Measurements from ENCODE around the gene BRD1. TPM values are rescaled to one million over a fixed set of nuclear protein-coding genes. Genes with fewer than 3 reads are reported as not detected.

Gene BRD1
- total RNA-seq, 8 experiments from 2014 or later = 19.1 to 44.4 (median 27.5) TPM

GRCh38 chr22:49814164-49814686 is 13.4 kb downstream of the BRD1 start:
- WGBS, 10 experiments = 82 to 100% (median 93%) methylated on average over 1 to 7 of the region's 14 CpGs; no CpG with 5 or more reads in 5 of the 10 experiments
- Histone ChIP-seq H3K27ac (no peak overlapping the region), H3K4me1 (replicated peaks in 1 of 2) (no peaks in the 10 kb centered on the region), H3K4me3 (no peak overlapping the region)
- in situ Hi-C loops (cut with MboI; ENCODE audit: low pct_unique_long_range_greater_than_20kb in 2 of 9, low sequenced_read_pairs in 9 of 9, unreplicated experiment in 9 of 9) = no loop called here
- ATAC-seq (replicated peaks in 6 of 8) = no peak

GRCh38 chr22:49812838-49813237 is 14.8 kb downstream of the BRD1 start:
- 73 to 100% (median 90%) methylated on average over 2 to 8 of the region's 11 CpGs; no CpG with 5 or more reads in 3 of the 10 experiments for WGBS, 10 experiments
- Histone ChIP-seq H3K4me3 (no peak overlapping the region), H3K4me1 (replicated peaks in 1 of 2) (no peaks in the 10 kb centered on the region), H3K27ac (no peak overlapping the region)
- peak in 3 of 8 experiments; percentile 12 to 18 (median 17) for ATAC-seq (replicated peaks in 6 of 8)
- in situ Hi-C loops (cut with MboI; ENCODE audit: low pct_unique_long_range_greater_than_20kb in 2 of 9, low sequenced_read_pairs in 9 of 9, unreplicated experiment in 9 of 9) = no loop called here

GRCh38 chr22:49811020-49811791 is 16.5 kb downstream of the BRD1 start:
- H3K27ac ChIP-seq = no peak overlapping the region
- no peak for ATAC-seq (replicated peaks in 6 of 8)
- 82 to 100% (median 94%) methylated on average over 1 to 16 of the region's 18 CpGs for WGBS, 10 experiments
- in situ Hi-C loops (cut with MboI; ENCODE audit: low pct_unique_long_range_greater_than_20kb in 2 of 9, low sequenced_read_pairs in 9 of 9, unreplicated experiment in 9 of 9) = no loop called here
- H3K4me1 ChIP-seq (replicated peaks in 1 of 2) = no peaks in the 10 kb centered on the region
- no peak overlapping the region for H3K4me3 ChIP-seq

GRCh38 chr22:49810363-49811019 is 17.2 kb downstream of the BRD1 start:
- Histone ChIP-seq H3K4me1 (replicated peaks in 1 of 2) (no peaks in the 10 kb centered on the region), H3K27ac (no peak overlapping the region), H3K4me3 (no peak overlapping the region)
- WGBS, 10 experiments = 50 to 100% (median 87%) methylated on average over 1 to 5 of the region's 5 CpGs; no CpG with 5 or more reads in 1 of the 10 experiments
- in situ Hi-C loops (cut with MboI; ENCODE audit: low pct_unique_long_range_greater_than_20kb in 2 of 9, low sequenced_read_pairs in 9 of 9, unreplicated experiment in 9 of 9) = no loop called here
- peak in 4 of 8 experiments; percentile 33 to 86 (median 60) for ATAC-seq (replicated peaks in 6 of 8)

GRCh38 chr22:49807780-49808708 is 19.6 kb downstream of the BRD1 start:
- no peaks in the 10 kb centered on the region for H3K4me1 ChIP-seq (replicated peaks in 1 of 2)
- H3K27ac ChIP-seq = no peak overlapping the region
- ATAC-seq (replicated peaks in 6 of 8) = peak in 1 of 8 experiments; percentile 24
- WGBS, 10 experiments = 90 to 99% (median 94%) methylated on average over 5 to 14 of the region's 14 CpGs
- in situ Hi-C loops (cut with MboI; ENCODE audit: low pct_unique_long_range_greater_than_20kb in 2 of 9, low sequenced_read_pairs in 9 of 9, unreplicated experiment in 9 of 9) = no loop called here
- H3K4me3 ChIP-seq = no peak overlapping the region

GRCh38 chr22:49807129-49807528 is 20.5 kb downstream of the BRD1 start:
- in situ Hi-C loops (cut with MboI; ENCODE audit: low pct_unique_long_range_greater_than_20kb in 2 of 9, low sequenced_read_pairs in 9 of 9, unreplicated experiment in 9 of 9) = no loop called here

GRCh38 chr22:49803737-49804375 is 23.8 kb downstream of the BRD1 start:
- peak in 1 of 8 experiments; percentile 58 for ATAC-seq (replicated peaks in 6 of 8)
- H3K27ac ChIP-seq = no peak overlapping the region
- in situ Hi-C loops (cut with MboI; ENCODE audit: low pct_unique_long_range_greater_than_20kb in 2 of 9, low sequenced_read_pairs in 9 of 9, unreplicated experiment in 9 of 9) = no loop called here
- H3K4me3 ChIP-seq = no peak overlapping the region
- H3K4me1 ChIP-seq (replicated peaks in 1 of 2) = no peaks in the 10 kb centered on the region
- 100% methylated on average over 1 to 13 of the region's 28 CpGs; no CpG with 5 or more reads in 6 of the 10 experiments for WGBS, 10 experiments

More at GRCh38 chr22:49807129-49807528, 20.5 kb downstream of the BRD1 start:
- Histone ChIP-seq H3K4me1 (replicated peaks in 1 of 2) (no peaks in the 10 kb centered on the region), H3K27ac (no peak overlapping the region), H3K4me3 (no peak overlapping the region)
- WGBS, 10 experiments = 80 to 100% (median 98%) methylated on average over 2 to 8 of the region's 8 CpGs; no CpG with 5 or more reads in 1 of the 10 experiments
- no peak for ATAC-seq (replicated peaks in 6 of 8)

GRCh38 chr22:49803134-49803533 is 24.5 kb downstream of the BRD1 start:
- in situ Hi-C loops (cut with MboI; ENCODE audit: low pct_unique_long_range_greater_than_20kb in 2 of 9, low sequenced_read_pairs in 9 of 9, unreplicated experiment in 9 of 9) = no loop called here
- WGBS, 10 experiments = 97 to 100% (median 100%) methylated on average over 1 to 13 of the region's 18 CpGs; no CpG with 5 or more reads in 3 of the 10 experiments
- Histone ChIP-seq H3K4me3 (no peak overlapping the region), H3K27ac (no peak overlapping the region), H3K4me1 (replicated peaks in 1 of 2) (no peaks in the 10 kb centered on the region)
- ATAC-seq (replicated peaks in 6 of 8) = no peak

GRCh38 chr22:49801391-49802060 is 26.1 kb downstream of the BRD1 start:
- WGBS, 10 experiments = 83 to 93% (median 86%) methylated on average over 1 to 6 of the region's 18 CpGs; no CpG with 5 or more reads in 6 of the 10 experiments
- in situ Hi-C loops (cut with MboI; ENCODE audit: low pct_unique_long_range_greater_than_20kb in 2 of 9, low sequenced_read_pairs in 9 of 9, unreplicated experiment in 9 of 9) = no loop called here
- Histone ChIP-seq H3K4me1 (replicated peaks in 1 of 2) (no peaks in the 10 kb centered on the region), H3K4me3 (no peak overlapping the region), H3K27ac (no peak overlapping the region)
- no peak for ATAC-seq (replicated peaks in 6 of 8)

- no peak overlapping the region for H3K4me3 ChIP-seq
- whole genome bisulfite sequencing, 10 experiments = 70 to 100% (median 90%) methylated on average over 4 to 15 of the region's 29 CpGs; no CpG with 5 or more reads in 3 of the 10 experiments
- H3K27ac ChIP-seq = no peak overlapping the region
- in situ Hi-C loops (cut with MboI; ENCODE audit: low pct_unique_long_range_greater_than_20kb in 2 of 9, low sequenced_read_pairs in 9 of 9, unreplicated experiment in 9 of 9) = no loop called here
- H3K4me1 ChIP-seq (replicated peaks in 1 of 2) = no peaks in the 10 kb centered on the region
- ATAC-seq (replicated peaks in 6 of 8) = peak in 1 of 8 experiments; percentile 18
These were observed 27.1 kb downstream of the BRD1 start for GRCh38 chr22:49800408-49801238.

- in situ Hi-C loops (cut with MboI; ENCODE audit: low pct_unique_long_range_greater_than_20kb in 2 of 9, low sequenced_read_pairs in 9 of 9, unreplicated experiment in 9 of 9) = loop anchor here in 1 of 9 experiments (25.0 kb wide), 1 partner anchor 113 kb away; the partner anchor contains the start of genes ALG12 and CRELD2
- 60 to 100% (median 100%) methylated on average over 1 to 3 of the region's 18 CpGs; no CpG with 5 or more reads in 7 of the 10 experiments for WGBS, 10 experiments
- Histone ChIP-seq H3K4me3 (no peak overlapping the region), H3K27ac (no peak overlapping the region), H3K4me1 (replicated peaks in 1 of 2) (no peaks in the 10 kb centered on the region)
- ATAC-seq (replicated peaks in 6 of 8) = no peak
These were observed 28.1 kb downstream of the BRD1 start for GRCh38 chr22:49799431-49800075.
